Hepatocyte (in vitro differentiated cells): ENCODE results near the gene DOCK1. TPM values are rescaled to one million over a fixed set of nuclear protein-coding genes. Genes with fewer than 3 reads are reported as not detected.

Experiments
- DNase-seq: peaks from one replicate; pipeline ENCODE4 v3.0.0-alpha.2; 2016; ENCODE audit warnings: low spot score
- H2AFZ ChIP-seq: fragments of 200-600 bp; sonication (generic); 2 replicates; pipeline ENCODE4 v1.6.0; 2016; ENCODE audit warnings: antibody characterized with exemption, mild to moderate bottlenecking
- H3K27ac ChIP-seq: fragments of 200-600 bp; sonication (generic); 2 replicates; pipeline ENCODE4 v1.5.1; 2016; ENCODE audit warnings: mild to moderate bottlenecking
- H3K27me3 ChIP-seq: fragments of 200-600 bp; sonication (generic); 2 replicates; pipeline ENCODE4 v1.6.1; 2016
- H3K36me3 ChIP-seq: fragments of 200-600 bp; sonication (generic); replicated peaks from 2 replicates; pipeline ENCODE4 v1.5.1; 2016; ENCODE audit warnings: low read depth; ENCODE audit not compliant: insufficient read depth
- H3K4me1 ChIP-seq: fragments of 200-600 bp; sonication (generic); 2 replicates; pipeline ENCODE4 v1.5.1; 2016; ENCODE audit warnings: mild to moderate bottlenecking, moderate library complexity; ENCODE audit not compliant: insufficient read depth
- H3K4me2 ChIP-seq: fragments of 200-600 bp; sonication (generic); 2 replicates; pipeline ENCODE4 v1.6.0; 2016
- H3K4me3 ChIP-seq: fragments of 200-600 bp; sonication (generic); 2 replicates; pipeline ENCODE4 v1.5.1; 2016; ENCODE audit warnings: mild to moderate bottlenecking
- H3K79me2 ChIP-seq: fragments of 200-600 bp; sonication (generic); 2 replicates; pipeline ENCODE4 v1.6.0; 2017; ENCODE audit warnings: mild to moderate bottlenecking
- H3K9me2 ChIP-seq: fragments of 200-600 bp; sonication (generic); replicated peaks from 2 replicates; pipeline ENCODE4 v1.6.0; 2017; ENCODE audit warnings: mild to moderate bottlenecking; ENCODE audit not compliant: insufficient read depth
- H3K9me3 ChIP-seq: fragments of 200-600 bp; sonication (generic); 2 replicates; pipeline ENCODE4 v1.5.1; 2016; ENCODE audit warnings: low read depth, mild to moderate bottlenecking
- H4K20me1 ChIP-seq: fragments of 200-600 bp; sonication (generic); 2 replicates; pipeline ENCODE4 v1.6.0; 2016; ENCODE audit warnings: mild to moderate bottlenecking; ENCODE audit not compliant: insufficient read depth, poor library complexity, severe bottlenecking
- CTCF ChIP-seq: fragments of 200-600 bp; sonication (generic); IDR thresholded peaks from 2 replicates; pipeline ENCODE4 v1.5.1; 2016; ENCODE audit warnings: antibody characterized with exemption, mild to moderate bottlenecking; ENCODE audit not compliant: poor library complexity
- EZH2 ChIP-seq: fragments of 200-600 bp; sonication (generic); IDR thresholded peaks from 2 replicates; pipeline ENCODE4 v1.6.1; 2016; ENCODE audit warnings: antibody characterized with exemption, mild to moderate bottlenecking, borderline replicate concordance
- EZH2phosphoT487 ChIP-seq: fragments of 200-600 bp; sonication (generic); IDR thresholded peaks from one replicate; pipeline ENCODE4 v1.6.1; 2018; ENCODE audit warnings: antibody characterized with exemption, mild to moderate bottlenecking, low read depth, moderate library complexity; ENCODE audit not compliant: unreplicated experiment, severe bottlenecking
- WGBS: methylation state at CpG from one replicate; pipeline ENCODE4 v1.1.6; 2016; ENCODE audit warnings: low lambda C conversion rate; ENCODE audit errors: missing lambda C conversion rate; 5-methylcytosine and 5-hydroxymethylcytosine counted together
- polyA plus RNA-seq: library from polyadenylated mRNA; unstranded; fragments of >200 nt; fragmentation: Nextera tagmentation; extraction: Ambion mirVana; gene quantifications from 2 replicates; pipeline ENCODE4 v1.2.1, GENCODE V29; 2016
- total RNA-seq: library from RNA; depleted of rRNA; stranded (reverse); fragments of >200 nt; gene quantifications from 2 replicates; pipeline ENCODE4 v1.2.3, GENCODE V29; 2014

DOCK1 gene
- total and polyA plus RNA-seq, 2 experiments from 2014 or later: 16.0 to 55.5 TPM

- TF ChIP-seq EZH2 (no peak), EZH2phosphoT487 (no peak), CTCF (no peak)
- H3K79me2 ChIP-seq: no peaks in the 10 kb centered on the region
- DNase-seq: no peak
- H3K27me3 ChIP-seq: no peaks in the 10 kb centered on the region
- H4K20me1 ChIP-seq: no peaks in the 10 kb centered on the region
- no peaks in the 10 kb centered on the region for H3K9me2 ChIP-seq
- no peaks in the 10 kb centered on the region for H3K9me3 ChIP-seq
- H3K27ac ChIP-seq: no peak overlapping the region
- 94% methylated on average over 11 of the region's 11 CpGs for WGBS
- H3K4me1 ChIP-seq: peaks cover 3% of the 10 kb centered on the region
- no peak overlapping the region for H2AFZ ChIP-seq
- no peak overlapping the region for H3K4me2 ChIP-seq
- H3K4me3 ChIP-seq: no peak overlapping the region
- no peaks in the 10 kb centered on the region for H3K36me3 ChIP-seq
These were observed 508.1 kb downstream of the DOCK1 start for GRCh38 chr10:127413326-127413725.

- TF ChIP-seq EZH2phosphoT487 (no peak), CTCF (no peak), EZH2 (no peak)
- WGBS: 80% methylated on average over 9 of the region's 9 CpGs
These were observed 508.8 kb downstream of the DOCK1 start for GRCh38 chr10:127414024-127414423.

GRCh38 chr10:127415116-127415515, 509.9 kb downstream of the DOCK1 start:
- H3K4me2 ChIP-seq: no peak overlapping the region
- no peak for DNase-seq
- H3K27ac ChIP-seq: no peak overlapping the region
- WGBS: 89% methylated on average over 9 of the region's 9 CpGs
- H3K27me3 ChIP-seq: no peaks in the 10 kb centered on the region
- H3K9me2 ChIP-seq: no peaks in the 10 kb centered on the region
- no peaks in the 10 kb centered on the region for H3K4me1 ChIP-seq
- no peak overlapping the region for H2AFZ ChIP-seq
- no peak for TF ChIP-seq EZH2phosphoT487
- no peak for TF ChIP-seq CTCF
- TF ChIP-seq EZH2: no peak
- H3K36me3 ChIP-seq: no peaks in the 10 kb centered on the region
- no peak overlapping the region for H3K4me3 ChIP-seq
- no peaks in the 10 kb centered on the region for H3K79me2 ChIP-seq
- no peaks in the 10 kb centered on the region for H3K9me3 ChIP-seq
- no peaks in the 10 kb centered on the region for H4K20me1 ChIP-seq

More at GRCh38 chr10:127414024-127414423, 508.8 kb downstream of the DOCK1 start:
- H3K27me3 ChIP-seq: no peaks in the 10 kb centered on the region
- H4K20me1 ChIP-seq: no peaks in the 10 kb centered on the region
- no peak overlapping the region for H3K4me3 ChIP-seq
- no peak overlapping the region for H2AFZ ChIP-seq
- no peak overlapping the region for H3K4me2 ChIP-seq
- H3K9me2 ChIP-seq: no peaks in the 10 kb centered on the region
- H3K79me2 ChIP-seq: no peaks in the 10 kb centered on the region
- no peaks in the 10 kb centered on the region for H3K36me3 ChIP-seq
- H3K27ac ChIP-seq: no peak overlapping the region
- no peaks in the 10 kb centered on the region for H3K4me1 ChIP-seq
- no peaks in the 10 kb centered on the region for H3K9me3 ChIP-seq
- no peak for DNase-seq
